DMS114 treated with DMSO at 0.1 percent for 48 hours (cell line): Measurements from ENCODE around the gene DOK3.

Experiments used
- DNase-seq: peaks from one replicate; lab custom pipeline; 2025; ENCODE audit not compliant: unreplicated experiment; lab: John Stamatoyannopoulos, UW

Gene DOK3

DNA sequence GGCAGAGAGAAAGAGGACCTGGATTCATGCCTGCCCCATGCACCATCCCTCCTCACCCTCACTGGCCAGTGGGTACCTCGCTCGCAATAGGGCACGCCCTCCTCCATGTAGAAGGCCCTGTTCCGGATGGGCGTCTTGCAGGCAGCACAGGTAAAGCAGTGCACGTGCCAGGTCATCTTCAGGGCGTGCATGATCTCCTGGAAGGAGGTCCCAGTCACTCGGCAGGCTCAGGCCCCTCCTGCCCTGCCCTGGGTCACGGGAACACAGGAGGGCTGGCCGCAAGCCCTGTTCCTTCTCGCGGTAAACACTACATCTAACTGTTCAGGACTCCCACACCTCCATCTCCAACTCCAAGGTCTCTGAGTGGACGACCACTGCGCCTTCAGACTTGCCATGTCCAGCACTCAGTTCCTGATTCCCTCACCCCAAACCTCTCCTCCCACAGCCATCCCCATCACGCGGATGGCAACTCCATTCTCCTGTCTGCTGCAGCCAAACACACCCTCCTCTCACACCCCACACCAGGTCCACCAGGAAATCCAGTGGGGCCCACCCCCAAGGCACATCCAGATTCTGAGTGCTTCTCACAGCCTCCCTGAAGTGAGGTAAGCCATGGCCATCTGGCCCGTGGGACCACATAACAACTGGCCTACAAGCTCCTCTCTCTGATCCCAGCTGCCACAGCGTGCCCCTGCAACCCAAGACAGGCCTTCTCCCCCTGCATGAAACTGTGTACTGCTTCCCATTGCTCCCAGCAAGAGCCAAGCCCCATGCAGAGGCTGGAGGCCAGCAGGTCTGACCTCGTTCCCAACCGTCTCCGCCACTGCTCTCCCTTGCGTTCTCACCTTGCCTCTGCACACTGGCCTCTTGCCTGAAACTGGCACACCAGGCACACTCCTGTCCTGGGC is 25.4 kb downstream of the DOK3 start:
- no peak for DNase-seq

DNA sequence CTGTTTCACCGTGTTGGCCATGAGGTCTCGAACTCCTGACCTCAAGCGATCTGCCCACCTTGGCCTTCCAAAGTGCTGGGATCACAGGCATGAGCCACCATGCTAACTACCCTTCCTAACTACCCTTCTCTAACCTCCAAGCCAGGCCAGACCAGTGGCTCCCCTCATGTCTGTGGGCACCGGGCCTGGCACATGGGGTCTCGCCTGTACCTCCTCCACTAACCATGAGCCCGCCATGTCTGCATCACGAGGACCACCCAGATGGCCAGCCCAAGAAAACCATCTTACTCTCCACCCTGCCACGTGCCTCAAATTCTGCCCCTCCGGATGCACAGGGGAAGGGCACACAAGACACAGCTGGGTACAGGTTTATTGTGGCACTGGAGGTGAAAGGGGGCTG is 26.6 kb downstream of the DOK3 start:
- DNase-seq = no peak

DNA sequence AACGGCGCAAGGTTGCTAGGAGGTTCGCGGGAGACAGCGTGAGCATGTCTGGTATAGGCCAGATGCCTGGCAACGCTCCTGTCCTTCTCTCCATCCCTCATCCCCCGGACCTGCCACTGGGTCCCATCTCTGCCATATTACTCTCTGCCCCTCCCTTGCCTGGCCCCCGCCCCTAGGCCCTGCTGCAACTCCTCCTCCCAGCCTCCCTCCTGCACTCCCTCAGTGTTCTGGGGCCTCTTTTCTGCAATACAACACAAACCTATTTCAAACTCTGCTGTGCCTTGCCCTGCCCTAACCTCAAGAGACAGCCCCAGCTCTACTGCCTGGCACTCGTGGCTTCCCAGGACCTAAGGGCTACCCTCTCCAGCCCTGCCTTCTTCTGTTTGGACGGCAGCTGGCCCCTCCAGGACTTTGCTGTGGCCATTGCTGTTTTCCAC is 27.2 kb downstream of the DOK3 start:
- no peak for DNase-seq

DNA sequence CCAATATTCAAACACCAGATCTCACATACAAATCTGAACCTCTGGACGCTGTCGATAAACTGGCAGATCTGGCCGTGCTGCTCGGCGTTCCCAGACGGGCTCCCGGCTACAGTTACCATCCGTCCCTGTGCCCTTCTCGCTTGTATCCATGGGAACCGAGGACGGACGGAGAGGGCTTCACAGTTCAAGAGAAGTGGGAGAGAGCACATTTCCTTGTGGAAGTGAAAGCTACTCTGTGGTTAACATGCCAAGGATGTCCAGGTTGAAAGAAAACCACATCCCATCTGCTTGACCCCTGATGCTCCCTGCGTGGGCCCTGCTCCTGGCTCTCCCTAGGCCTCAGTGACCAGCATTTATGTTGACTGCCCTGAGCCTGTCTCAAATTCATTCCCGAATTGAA is 29.9 kb downstream of the DOK3 start:
- DNase-seq = no peak

DNA sequence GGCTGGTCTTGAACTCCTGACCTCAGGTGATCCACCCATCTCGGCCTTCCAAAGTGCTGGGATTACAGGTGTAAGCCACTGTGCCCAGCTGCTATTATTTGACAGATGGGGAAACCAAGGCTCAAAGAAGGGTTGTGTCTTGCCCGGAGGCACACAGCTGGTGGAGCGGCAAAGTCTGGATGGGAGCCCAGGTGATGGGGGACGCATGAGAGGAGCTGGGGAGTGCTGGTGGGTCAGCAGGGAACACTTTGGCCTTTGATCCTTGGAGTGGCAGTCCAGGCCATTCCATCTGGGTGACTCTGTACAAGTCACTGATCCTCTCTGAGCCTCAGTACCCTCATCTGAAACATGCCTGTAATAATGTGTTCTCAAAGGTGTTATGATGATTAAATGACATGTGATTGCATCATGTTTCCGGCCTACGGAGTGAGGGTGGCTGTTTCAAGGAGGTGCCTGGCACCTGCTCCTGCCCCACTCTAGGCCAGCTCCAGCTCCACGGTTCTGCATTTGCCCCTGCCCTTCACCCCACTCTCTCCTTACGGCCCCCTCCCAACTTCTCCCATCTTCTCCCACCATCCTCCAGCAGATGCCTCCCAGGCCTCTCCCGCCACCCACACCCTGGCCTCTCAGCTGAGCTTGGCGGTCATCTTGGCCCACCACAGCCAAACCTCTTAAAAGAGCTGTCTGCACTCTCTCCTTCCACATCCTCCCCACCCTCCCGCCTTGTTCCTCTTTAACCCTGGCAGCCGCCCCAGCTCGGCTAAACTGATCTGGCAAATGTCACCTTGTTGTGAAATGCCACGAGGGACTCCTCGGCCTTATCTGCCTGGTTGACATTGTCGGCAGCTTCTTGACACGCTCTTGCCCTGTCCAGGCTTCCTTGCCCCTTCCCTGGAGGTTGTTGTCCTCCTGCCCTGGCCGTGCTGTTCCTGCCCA is 30.6 kb downstream of the DOK3 start:
- DNase-seq = no peak

DNA sequence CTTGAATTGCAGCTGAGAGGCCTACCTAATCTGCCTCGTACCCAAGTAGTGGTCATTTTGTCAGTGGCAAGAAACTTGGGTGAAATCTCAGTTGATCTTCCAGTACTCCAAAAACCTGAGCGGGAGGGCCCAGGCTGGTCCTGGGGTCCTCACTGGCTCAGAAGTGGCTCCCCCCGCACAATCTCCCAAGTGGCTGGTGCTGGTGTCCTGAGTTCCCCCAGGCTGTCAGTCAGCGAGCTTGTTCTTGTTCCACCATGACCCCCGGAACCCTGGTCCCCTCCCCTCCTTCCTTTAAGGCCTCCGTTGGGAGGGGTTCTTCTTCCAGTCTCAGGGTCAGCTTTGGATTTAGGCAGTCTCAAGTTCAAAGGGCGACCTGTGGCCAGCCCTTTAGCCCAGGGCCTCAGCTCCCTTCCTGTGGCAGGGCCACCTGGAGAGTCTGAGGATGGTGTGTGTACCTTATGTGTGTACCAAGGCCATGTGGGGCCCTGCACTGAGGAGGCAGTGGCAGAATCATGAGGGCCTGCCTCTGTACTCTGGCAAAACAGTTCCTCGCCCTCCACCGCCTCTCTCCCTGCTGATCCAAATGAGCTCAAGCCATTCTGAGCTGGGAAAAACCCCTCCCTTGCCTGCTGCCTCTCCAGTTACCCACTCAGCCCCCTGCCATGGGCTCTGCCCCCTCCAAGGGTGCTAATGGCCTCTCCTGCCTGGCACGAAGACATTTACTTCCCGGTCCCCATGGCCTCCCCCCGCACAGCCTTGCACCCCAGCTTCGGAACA is 31.7 kb downstream of the DOK3 start:
- DNase-seq = no peak

DNA sequence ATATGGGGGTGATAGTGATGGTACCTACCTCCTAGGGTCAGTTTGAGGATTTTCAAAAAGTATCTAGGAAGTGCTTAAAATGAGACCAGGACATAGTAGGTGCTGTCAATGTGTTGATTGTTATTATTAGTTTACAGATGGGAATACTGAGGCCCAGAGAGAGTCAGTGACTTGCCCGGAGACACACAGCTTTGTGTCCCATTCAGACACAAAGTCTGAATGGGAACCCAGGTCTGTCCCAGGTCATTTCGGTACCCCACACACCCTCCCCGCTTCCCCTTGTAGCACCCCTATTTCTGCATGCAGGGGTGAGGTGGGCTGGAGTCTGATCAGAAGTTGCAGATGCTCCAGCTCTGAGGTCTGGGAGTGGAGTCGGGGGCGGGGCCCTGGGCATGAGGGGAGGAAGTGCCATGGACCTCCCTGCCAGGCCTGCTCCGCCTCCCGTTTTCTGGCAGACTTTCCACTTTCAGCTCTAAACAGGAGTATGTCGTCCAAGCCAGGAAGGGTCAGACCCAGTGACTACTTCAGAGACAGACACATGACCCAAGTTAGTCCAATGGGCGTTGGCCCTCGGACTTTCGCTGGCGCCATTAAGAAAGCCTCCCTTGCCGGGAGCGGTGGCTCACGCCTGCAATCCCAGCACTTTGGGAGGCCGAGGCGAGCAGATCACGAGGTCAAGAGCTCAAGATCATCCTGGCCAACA is 32.9 kb downstream of the DOK3 start:
- no peak for DNase-seq

DNA sequence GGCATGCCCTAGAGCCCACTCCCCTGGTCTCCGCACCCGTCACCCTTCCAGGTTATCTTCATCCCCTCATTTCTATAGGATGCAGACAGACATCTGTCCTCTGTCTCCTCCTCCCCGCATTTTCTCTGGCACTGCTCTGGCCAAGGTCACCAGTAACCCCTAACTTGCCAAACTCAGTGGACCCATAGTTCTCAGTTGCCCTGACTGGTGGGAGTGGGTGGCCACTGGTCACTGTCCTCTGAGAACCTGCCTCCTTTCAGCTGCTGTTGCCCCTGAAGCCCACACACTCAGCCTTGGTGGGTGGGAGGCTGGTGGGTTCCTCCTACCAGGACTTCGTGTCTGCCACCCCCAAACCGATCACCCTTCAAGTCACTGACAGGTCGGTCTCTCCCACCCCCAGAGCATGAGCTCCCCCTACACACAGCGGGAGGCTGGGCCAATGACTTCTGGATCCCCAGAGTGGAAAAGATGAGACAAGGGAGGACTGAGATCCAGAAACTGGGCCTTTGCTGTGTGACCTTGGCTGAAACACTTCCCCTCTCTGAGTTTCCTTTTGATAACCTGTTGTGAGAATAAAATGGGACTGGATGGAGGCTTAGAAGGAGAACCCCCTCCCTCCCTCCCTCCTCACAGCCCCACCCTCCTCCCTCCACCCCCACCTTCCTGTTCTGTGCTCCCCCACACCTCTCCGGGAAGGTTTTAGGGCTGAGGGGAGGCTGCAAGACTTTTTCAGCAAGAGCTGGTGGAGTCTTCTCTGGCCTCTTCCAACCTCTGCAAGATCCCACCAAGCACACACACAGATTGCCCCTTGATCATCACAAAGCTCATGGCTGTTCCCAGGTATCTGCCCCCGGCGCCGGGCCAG is 33.8 kb downstream of the DOK3 start:
- DNase-seq = no peak

DNA sequence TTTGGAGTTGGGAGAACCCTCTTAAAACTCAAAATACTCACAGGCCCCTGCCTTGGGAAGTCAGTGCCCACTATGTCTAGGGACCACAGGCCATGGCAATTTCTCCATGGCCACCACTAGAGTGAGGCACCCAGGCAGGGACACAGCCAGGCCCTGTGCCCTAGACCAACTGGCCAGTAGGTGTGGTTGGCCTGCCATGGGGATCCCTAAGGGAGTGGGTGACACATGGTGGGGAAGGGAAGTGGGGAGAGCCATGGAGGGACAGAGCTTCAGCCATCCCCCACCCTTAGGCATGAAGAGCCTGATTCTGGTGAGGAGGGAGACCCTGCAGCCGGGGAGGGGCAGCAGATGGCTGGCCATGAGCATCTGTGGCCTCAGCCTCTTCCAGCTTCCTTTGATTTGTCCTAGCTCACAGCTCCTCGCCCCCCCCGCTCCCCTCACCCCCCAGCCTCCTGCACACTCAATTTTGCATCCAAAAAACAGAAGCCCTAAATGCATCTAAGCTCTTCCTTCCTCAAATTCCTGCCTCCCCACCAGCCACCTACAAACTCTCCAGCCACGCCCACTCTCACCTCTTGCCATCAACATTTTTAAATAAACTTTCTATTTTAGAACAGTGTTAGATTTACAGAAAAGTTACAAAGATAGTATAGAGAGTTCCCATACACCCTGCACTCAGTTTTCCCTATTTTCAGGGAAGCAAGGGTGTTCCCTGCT is 34.6 kb downstream of the DOK3 start:
- no peak for DNase-seq

DNA sequence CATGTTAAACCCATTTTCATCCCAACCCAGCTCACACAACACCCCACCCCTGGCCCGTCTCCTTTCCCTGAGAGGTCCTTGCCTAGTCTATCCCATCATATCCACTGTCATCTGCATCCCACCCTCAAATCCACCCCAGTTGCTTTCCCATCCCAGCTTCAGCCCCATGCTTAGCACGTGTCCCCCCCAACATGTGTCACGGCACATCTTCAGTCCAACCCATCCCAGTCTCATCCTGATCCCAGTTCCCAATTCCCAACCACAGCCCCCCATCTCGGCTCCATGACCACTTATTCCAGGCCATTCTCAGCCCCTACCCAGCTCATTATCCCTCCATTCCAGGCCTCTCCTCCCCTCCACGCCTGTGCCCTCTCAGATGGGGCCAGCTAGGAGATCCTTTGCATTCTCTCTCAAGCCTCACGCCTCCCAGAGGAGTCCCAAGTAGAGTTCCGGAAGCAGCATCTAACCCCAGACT is 35.6 kb downstream of the DOK3 start:
- no peak for DNase-seq

DNA sequence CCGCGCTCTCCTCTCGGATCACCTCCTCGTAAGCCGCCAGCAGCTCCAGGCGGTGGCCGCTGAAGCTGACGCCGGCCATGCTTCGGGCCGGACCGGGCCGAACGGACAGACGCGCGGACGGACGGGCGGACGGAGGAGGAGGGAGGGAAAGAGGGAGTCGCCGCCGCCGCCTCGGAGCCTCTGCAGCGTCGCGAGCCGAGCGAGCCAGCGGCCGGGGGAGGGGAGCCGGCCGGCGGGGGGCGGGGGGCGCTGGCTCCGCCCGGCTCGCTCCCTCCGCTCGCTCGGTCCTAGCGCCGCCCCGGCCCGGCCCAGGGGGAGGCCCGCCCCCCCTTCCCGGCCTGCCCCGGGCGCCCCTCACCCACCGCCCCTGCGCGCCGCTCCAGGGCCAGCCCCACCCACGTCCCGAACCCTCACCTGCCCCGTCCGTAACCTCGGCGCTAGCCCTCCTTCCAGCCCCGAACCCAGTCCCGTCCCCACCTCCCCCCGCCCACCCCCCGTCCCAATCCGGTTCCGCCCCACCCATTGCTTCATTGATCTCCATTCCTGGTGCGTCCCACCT is 36.1 kb downstream of the DOK3 start, which contains the start of gene DBN1:
TSS of gene DBN1 (minus strand) at position 192 of the 559 bp plus-strand sequence. CDS start at position 79, 113 bp downstream.
- DNase-seq = no peak

DNA sequence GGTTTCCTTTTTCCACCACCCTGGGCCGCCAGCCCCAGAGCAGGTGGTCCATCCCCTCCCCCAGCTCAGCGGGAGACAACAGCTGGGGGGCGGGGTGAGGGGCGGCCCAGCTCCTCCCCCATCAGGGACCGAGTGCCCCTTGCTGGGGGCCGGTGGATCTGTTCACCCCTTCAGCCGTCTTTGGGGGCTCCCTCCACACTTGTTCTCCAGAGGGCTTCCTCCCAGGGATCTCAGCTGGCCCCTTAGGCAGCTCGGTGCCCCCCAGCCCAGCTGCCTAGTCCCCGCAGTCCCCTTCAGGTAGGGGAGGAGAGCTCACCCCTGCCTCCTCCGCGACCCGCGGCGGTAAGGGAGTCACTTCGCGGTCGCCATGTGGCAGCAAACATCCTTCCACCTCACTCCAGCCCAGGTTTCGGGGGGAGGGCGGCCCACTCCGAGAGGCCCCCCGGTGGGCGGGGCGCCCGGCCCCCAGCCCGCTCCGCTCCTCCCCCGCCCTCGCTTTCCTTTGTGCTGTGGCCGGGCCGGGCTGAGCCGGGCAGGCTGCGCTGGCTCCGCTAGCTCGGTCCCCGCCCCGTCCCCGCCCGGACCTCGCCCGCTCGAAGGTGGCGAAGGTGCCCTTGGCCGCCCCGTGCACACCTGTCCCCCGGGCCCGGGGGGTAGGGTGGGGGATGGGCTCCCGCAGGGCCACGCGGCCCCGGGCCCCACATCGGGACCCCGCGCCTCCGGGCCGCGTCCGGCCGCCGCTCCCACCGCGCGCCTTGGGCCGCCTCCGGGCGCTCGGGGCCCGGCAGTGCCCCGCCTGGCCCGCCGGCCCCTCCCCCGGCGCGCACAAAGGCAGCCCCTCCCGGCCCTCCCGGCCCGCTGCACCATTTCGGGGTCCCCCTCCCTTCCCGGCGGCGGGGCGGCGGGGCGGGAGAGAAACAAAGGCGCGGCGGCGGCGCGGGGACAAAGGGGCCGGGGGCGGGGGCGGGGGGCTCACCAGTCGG is 36.9 kb downstream of the DOK3 start:
- DNase-seq = no peak

DNA sequence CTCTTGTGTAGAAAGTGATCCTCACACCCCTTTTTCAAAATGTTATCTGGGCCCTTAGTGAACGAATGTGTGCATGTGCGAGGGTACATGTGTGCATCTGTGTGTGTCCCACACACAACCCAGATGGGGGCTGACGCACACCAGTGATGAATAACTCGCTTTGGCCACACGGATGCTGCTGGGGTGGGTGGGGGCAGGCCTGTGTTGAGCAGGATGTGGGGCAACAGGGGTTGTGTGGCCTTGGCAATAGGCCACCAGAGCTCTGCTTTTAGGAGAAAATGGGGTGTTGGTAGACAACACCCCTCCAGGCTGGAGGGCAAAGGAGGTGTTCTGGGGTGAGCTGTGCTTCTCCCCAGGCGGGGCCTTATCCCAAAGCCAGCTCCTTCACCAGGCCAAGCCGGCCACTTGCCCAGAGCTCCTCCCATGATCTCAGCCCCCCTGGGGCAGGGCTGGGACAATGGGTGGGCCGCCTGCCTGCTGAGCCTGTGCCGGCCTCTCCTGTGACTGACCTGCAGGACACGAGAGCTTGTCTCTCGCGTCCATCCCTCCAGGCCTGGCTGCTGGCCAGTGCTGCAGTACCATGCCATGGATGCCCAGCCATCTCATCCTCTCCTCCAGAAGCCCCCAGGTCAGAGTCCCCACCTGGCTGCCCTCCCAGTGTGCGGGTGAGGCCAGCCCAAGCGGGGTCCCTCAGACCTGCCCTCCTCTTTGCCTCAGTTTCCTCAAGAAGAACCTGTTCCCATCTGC is 37.8 kb downstream of the DOK3 start:
- DNase-seq = no peak

DNA sequence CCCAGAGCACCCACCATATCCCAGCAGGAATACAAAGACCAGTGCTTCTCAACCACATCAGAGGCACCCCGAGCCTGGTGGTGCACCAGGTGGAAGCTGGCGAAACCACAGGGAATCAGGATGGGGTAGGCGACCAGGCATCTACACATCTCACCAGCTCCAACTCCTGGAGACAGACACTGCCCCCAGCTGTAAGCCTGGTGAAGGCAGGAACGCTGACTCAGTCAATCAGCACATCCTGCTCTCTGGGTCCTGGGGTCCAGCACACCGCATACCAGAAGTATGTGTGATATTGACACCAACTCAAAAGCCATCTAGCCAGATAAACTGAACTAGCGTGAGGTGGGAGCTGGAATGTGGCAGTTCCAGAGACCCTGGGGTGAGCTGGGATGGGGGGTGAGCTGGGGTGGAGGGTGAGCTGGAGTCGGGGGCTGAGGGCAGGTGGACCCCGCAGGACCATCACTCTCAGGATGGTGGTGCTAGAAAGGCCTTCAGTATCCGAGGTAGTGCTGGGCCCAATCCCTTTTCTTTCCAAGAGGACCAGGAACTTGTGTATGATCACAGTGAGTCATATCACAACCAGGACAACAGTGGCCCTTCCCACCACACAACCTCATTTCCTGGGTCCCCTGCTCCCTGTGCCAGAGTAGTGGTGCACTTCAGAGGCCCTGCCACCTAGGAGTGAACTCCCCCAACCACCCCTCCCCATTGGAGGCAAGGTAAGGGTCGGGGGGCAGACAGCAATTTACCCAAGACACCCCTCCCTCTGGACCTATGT is 38.7 kb downstream of the DOK3 start:
- DNase-seq = no peak

DNA sequence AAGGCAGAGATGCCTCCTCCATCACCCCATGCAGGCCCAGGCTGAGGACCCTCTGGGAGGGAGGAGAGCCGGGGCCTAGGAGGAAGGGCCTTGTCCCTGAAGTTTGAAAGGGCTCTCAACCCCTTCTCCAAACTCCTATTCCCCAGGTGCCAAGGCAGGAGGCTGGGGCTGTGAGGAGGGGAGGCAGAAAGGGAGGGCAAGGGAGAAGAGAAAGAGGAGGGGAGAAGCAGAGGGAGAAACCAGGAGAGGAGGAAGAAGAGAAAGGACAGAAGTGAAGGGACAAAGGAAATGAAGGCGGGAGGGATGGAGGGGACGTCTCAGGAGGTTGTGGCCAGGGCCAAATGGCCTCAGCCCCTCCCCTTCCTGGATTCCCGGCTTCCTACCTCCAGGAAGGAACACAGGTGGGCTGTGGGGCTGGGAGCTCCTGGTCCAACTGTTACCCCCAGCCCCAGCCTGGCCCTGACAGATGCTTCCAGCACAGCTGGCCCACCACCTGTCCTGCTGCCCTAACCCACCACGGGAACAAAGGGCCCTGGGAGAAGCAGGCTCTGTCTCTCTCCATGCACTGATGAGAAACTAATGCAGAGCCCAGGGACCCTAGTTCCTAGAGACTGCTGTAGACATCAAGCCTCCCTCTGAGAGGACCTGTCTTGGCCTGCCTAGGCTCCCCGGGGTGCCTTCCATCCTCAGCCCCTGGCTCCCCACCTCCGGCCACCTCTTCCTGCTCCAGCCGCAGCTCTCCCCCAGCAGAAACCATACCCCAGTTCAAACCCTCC is 39.7 kb downstream of the DOK3 start:
- no peak for DNase-seq
